Measurements from ENCODE around the gene PITX3. TPM values are rescaled to one million over a fixed set of nuclear protein-coding genes. Genes with fewer than 3 reads are reported as not detected.

Gene PITX3
- total and polyA plus RNA-seq, 11 donors: 0.18 to 9.5 (median 1.3) TPM

GRCh38 chr10:102226542-102226870 is 14.8 kb downstream of the PITX3 start:
- Histone ChIP-seq H3K36me3 (no peaks in the 10 kb centered on the region), H3K9me3 (no peaks in the 10 kb centered on the region), H3K27me3 (peaks cover 7 to 23% (median 14%) of the 10 kb centered on the region in 9 donors), H3K27ac (peak overlapping the region in 3 of 12 donors; percentile 74 to 80 (median 77)), H3K4me3 (peak overlapping the region in 9 of 12 donors; percentile 37 to 53 (median 43)), H3K4me1 (peaks cover 3 to 38% (median 30%) of the 10 kb centered on the region in 12 donors)
- TF ChIP-seq POLR2A (IDR thresholded peaks at IDR 0.05): no peak
- no peak for TF ChIP-seq CTCF (IDR thresholded peaks at IDR 0.05)
- WGBS, 4 donors: 65 to 68% (median 65%) methylated on average over 8 of the region's 8 CpGs
- intact Hi-C loops (cut with DNase I): loop anchor here in 9 of 10 donors (5.0 to 10.0 kb wide), 8 partner anchors 59 to 358 kb away; partner anchors contain the start of gene NFKB2 (in 1 of the 9)
- ATAC-seq (no peak), DNase-seq (no peak)

GRCh38 chr10:102225646-102226541 is 15.4 kb downstream of the PITX3 start, which contains the start of gene ELOVL3:
ELOVL3 (plus strand) TSS chr10:102226299; CDS start chr10:102226549, 250 bp downstream.
- intact Hi-C loops (cut with DNase I): loop anchor here (2.0 to 10.0 kb wide), 9 partner anchors 55 to 359 kb away; partner anchors contain the start of gene NFKB2 (in 1 of the 10)
- Histone ChIP-seq H3K9me3 (no peaks in the 10 kb centered on the region), H3K27ac (peak within 1 kb of the TSS; percentile 43 to 82 (median 76)), H3K27me3 (peaks cover under 1 to 17% (median 8%) of the 10 kb centered on the region in 9 donors), H3K4me1 (peaks cover 0 to 32% (median 24%) of the 10 kb centered on the region in 12 donors), H3K36me3 (no peaks in the 10 kb centered on the region), H3K4me3 (peak within 1 kb of the TSS in 10 of 12 donors; percentile 22 to 53 (median 42))
- TF ChIP-seq CTCF (IDR thresholded peaks at IDR 0.05): peak in 1 of 12 donors; percentile 12
- TF ChIP-seq POLR2A (IDR thresholded peaks at IDR 0.05): peak in 1 of 2 donors; percentile 47
- ATAC-seq: peak; percentile 96 to 99 (median 98)
- DNase-seq: peak; percentile 94 to 96 (median 95)
- WGBS, 4 donors: 5 to 10% (median 7%) methylated on average over 25 to 47 of the region's 47 CpGs

- no peak for ATAC-seq
Observed at GRCh38 chr10:102222797-102223196, 18.5 kb downstream of the PITX3 start.

More at GRCh38 chr10:102222797-102223196, 18.5 kb downstream of the PITX3 start:
- Histone ChIP-seq H3K4me1 (peaks cover 0 to 19% (median 15%) of the 10 kb centered on the region in 12 donors), H3K36me3 (no peaks in the 10 kb centered on the region), H3K27me3 (no peaks in the 10 kb centered on the region), H3K9me3 (no peaks in the 10 kb centered on the region), H3K4me3 (no peak overlapping the region), H3K27ac (no peak overlapping the region)
- intact Hi-C loops (cut with DNase I): loop anchor here in 3 of 10 donors (10.0 kb wide), 2 partner anchors 58 to 362 kb away; no protein-coding TSS in a partner anchor
- no peak for DNase-seq
- WGBS, 4 donors: 85 to 88% (median 86%) methylated on average over 5 of the region's 5 CpGs
- no peak for TF ChIP-seq CTCF (IDR thresholded peaks at IDR 0.05)
- no peak for TF ChIP-seq POLR2A (IDR thresholded peaks at IDR 0.05)
